A673 (cell line): Measurements from ENCODE around the gene CPT1A. TPM values are rescaled to one million over a fixed set of nuclear protein-coding genes. Genes with fewer than 3 reads are reported as not detected.

Experiments
- BruUV-seq: library from RNA; stranded (reverse); fragments of 400-500 nt; replicated peaks from 2 replicates; lab custom pipeline; 2021; lab: Mats Ljungman, UMichigan
- CTCF ChIA-PET: fragments of 300-600 bp; sonication (Branson Sonifier 250); formaldehyde crosslinking; loops from one replicate; lab custom pipeline; 2022; ENCODE audit warnings: antibody characterized with exemption; lab: Charles Lee
- POLR2A ChIA-PET: fragments of 300-600 bp; sonication (Branson Sonifier 250); formaldehyde crosslinking; loops from one replicate; lab custom pipeline; 2022; ENCODE audit warnings: antibody characterized with exemption; ENCODE audit not compliant: low non-redundant PET; lab: Charles Lee
- DNase-seq: peaks from one replicate; pipeline ENCODE4 v3.0.0-alpha.2; 2015; ENCODE audit warnings: low spot score
- H3K27ac ChIP-seq: fragments of 200-600 bp; sonication (generic); 2 replicates; pipeline ENCODE4 v1.5.1; 2016; ENCODE audit warnings: mixed run types, low read depth, mild to moderate bottlenecking, mixed read lengths, antibody characterized with exemption, low read length; ENCODE audit not compliant: poor library complexity, severe bottlenecking
- H3K27me3 ChIP-seq: fragments of 200-600 bp; sonication (generic); replicated peaks from 2 replicates; pipeline ENCODE4 v1.6.1; 2017; ENCODE audit warnings: mixed run types, low read depth, mild to moderate bottlenecking, mixed read lengths, antibody characterized with exemption, low read length; ENCODE audit not compliant: insufficient read depth, poor library complexity
- H3K36me3 ChIP-seq: fragments of 200-600 bp; sonication (generic); 2 replicates; pipeline ENCODE4 v1.6.1; 2016; ENCODE audit warnings: mixed run types, mild to moderate bottlenecking, mixed read lengths, antibody characterized with exemption, low read length; ENCODE audit not compliant: insufficient read depth, poor library complexity, severe bottlenecking
- H3K4me1 ChIP-seq: fragments of 200-600 bp; sonication (generic); 2 replicates; pipeline ENCODE4 v1.6.1; 2017; ENCODE audit warnings: mixed run types, mild to moderate bottlenecking, mixed read lengths, antibody characterized with exemption, low read length; ENCODE audit not compliant: insufficient read depth, poor library complexity, severe bottlenecking
- H3K4me3 ChIP-seq: fragments of 200-600 bp; sonication (generic); 2 replicates; pipeline ENCODE4 v1.5.1; 2016; ENCODE audit warnings: low read depth, mixed run types, mild to moderate bottlenecking, mixed read lengths, low read length; ENCODE audit not compliant: poor library complexity, severe bottlenecking
- H3K9me3 ChIP-seq: fragments of 200-600 bp; sonication (generic); 2 replicates; pipeline ENCODE4 v1.6.1; 2016; ENCODE audit warnings: mixed run types, low read depth, mild to moderate bottlenecking, mixed read lengths, antibody characterized with exemption, low read length; ENCODE audit not compliant: poor library complexity, severe bottlenecking
- EZH2 ChIP-seq: fragments of 200-600 bp; sonication (generic); IDR thresholded peaks from 2 replicates; pipeline ENCODE4 v1.6.1; 2017; ENCODE audit warnings: borderline replicate concordance, low read depth, mild to moderate bottlenecking, mixed read lengths, antibody characterized with exemption, low read length; ENCODE audit not compliant: poor library complexity, severe bottlenecking
- intact Hi-C: fragments of 100-400 bp; cut with micrococcal nuclease; formaldehyde crosslinking; loops from one replicate; pipeline ENCODE4 v1.10.0; 2022; ENCODE audit not compliant: unreplicated experiment
- total RNA-seq: library from RNA; stranded (reverse); gene quantifications from 2 replicates; pipeline ENCODE4 v1.2.3, GENCODE V29; 2021
- TF ChIP-seq, protein P1 (sequence below): fragments of 300-800, 200-600 bp; sonication (generic); conservative IDR thresholded peaks from 2 replicates; pipeline ENCODE4 v1.5.1; 2017; ENCODE audit warnings: low read depth, mild to moderate bottlenecking, antibody characterized with exemption, low read length, moderate library complexity, mixed read lengths

The CPT1A gene
- total RNA-seq, 1 experiment from 2014 or later: 15.5 TPM

DNA sequence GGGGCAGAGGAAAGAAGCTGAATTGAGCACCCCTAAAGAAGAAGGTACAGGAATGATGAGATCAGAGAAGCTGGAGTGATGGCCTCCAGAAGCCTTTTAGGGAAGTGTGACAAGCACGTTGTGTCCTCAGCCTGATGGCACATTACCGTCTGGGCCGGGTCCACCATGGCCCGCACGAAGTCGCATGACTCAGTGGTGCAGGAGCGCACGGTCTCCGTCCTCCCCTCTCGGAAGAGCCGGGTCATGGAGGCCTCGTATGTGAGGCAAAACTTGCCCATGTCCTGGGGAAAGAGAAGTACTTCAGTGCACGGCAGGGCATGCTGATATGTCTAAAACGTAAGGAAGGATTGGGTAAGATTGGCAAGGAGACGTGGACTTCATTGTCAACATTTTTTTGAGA is 79.2 kb downstream of the CPT1A start:
- no peak for DNase-seq
- no peaks in the 10 kb centered on the region for H3K9me3 ChIP-seq
- TF ChIP-seq, protein P1, sequence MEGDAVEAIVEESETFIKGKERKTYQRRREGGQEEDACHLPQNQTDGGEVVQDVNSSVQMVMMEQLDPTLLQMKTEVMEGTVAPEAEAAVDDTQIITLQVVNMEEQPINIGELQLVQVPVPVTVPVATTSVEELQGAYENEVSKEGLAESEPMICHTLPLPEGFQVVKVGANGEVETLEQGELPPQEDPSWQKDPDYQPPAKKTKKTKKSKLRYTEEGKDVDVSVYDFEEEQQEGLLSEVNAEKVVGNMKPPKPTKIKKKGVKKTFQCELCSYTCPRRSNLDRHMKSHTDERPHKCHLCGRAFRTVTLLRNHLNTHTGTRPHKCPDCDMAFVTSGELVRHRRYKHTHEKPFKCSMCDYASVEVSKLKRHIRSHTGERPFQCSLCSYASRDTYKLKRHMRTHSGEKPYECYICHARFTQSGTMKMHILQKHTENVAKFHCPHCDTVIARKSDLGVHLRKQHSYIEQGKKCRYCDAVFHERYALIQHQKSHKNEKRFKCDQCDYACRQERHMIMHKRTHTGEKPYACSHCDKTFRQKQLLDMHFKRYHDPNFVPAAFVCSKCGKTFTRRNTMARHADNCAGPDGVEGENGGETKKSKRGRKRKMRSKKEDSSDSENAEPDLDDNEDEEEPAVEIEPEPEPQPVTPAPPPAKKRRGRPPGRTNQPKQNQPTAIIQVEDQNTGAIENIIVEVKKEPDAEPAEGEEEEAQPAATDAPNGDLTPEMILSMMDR: no peak
- TF ChIP-seq EZH2: no peak
- peaks cover 4% of the 10 kb centered on the region for H3K4me1 ChIP-seq
- intact Hi-C loops: no loop called here
- no TSS peak for BruUV-seq
- H3K36me3 ChIP-seq: no peaks in the 10 kb centered on the region
- no peaks in the 10 kb centered on the region for H3K27me3 ChIP-seq
- no peak overlapping the region for H3K27ac ChIP-seq
- ChIA-PET POLR2A (no interaction called here), CTCF (no interaction called here)
- H3K4me3 ChIP-seq: no peak overlapping the region

DNA sequence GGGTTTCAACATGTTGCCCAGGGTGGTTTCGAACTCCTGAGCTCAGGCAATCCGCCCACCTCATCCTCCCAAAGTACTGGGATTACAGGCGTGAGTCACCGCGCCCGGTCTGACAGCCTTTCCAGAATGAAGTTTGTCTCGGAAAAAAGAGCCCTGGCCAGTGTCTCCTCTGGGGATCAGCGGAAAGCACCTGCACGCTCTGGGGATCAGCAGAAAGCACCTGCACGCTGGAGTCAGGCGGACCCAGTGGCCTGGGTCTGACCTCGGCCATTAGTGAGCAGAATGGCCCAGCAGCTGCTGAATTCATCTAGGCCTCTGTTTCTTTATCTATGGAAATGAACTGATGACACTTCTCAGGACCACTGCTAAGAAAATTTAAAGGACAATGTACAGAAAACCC is 79.9 kb downstream of the CPT1A start:
- BruUV-seq: no TSS peak
- peaks cover 4% of the 10 kb centered on the region for H3K4me1 ChIP-seq
- no peaks in the 10 kb centered on the region for H3K9me3 ChIP-seq
- H3K36me3 ChIP-seq: no peaks in the 10 kb centered on the region
- no peak for DNase-seq
- TF ChIP-seq, protein P1: no peak
- no peak for TF ChIP-seq EZH2
- intact Hi-C loops: no loop called here
- H3K27me3 ChIP-seq: no peaks in the 10 kb centered on the region
- ChIA-PET CTCF (no interaction called here), POLR2A (no interaction called here)
- no peak overlapping the region for H3K4me3 ChIP-seq
- H3K27ac ChIP-seq: no peak overlapping the region

DNA sequence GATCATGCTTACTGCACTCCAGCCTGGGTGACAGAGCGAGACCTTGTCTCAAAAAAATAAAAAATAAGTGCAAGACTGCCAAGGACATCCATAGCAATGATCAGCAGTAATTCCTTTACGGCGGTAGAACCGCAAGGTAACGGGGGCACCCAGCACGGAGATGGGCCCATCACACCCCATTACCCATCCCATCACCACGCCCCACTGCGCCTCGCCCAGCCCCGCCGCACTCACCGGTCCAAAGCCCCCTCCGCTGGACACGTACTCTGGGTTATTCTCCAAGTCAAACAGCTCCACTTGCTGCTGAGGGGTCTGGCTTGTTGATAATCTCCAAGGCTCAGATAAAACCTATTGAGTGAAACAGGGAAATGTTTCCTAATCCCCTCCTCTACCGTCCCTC is 81.7 kb downstream of the CPT1A start:
- ChIA-PET CTCF (no interaction called here), POLR2A (no interaction called here)
- Histone ChIP-seq H3K27ac (no peak overlapping the region), H3K27me3 (no peaks in the 10 kb centered on the region), H3K36me3 (no peaks in the 10 kb centered on the region), H3K4me3 (no peak overlapping the region), H3K4me1 (peaks cover 4% of the 10 kb centered on the region), H3K9me3 (no peaks in the 10 kb centered on the region)
- no TSS peak for BruUV-seq
- intact Hi-C loops: no loop called here
- TF ChIP-seq, protein P1: no peak
- no peak for TF ChIP-seq EZH2
- DNase-seq: no peak
